ENCODE data around the gene GYPC.

DNA sequence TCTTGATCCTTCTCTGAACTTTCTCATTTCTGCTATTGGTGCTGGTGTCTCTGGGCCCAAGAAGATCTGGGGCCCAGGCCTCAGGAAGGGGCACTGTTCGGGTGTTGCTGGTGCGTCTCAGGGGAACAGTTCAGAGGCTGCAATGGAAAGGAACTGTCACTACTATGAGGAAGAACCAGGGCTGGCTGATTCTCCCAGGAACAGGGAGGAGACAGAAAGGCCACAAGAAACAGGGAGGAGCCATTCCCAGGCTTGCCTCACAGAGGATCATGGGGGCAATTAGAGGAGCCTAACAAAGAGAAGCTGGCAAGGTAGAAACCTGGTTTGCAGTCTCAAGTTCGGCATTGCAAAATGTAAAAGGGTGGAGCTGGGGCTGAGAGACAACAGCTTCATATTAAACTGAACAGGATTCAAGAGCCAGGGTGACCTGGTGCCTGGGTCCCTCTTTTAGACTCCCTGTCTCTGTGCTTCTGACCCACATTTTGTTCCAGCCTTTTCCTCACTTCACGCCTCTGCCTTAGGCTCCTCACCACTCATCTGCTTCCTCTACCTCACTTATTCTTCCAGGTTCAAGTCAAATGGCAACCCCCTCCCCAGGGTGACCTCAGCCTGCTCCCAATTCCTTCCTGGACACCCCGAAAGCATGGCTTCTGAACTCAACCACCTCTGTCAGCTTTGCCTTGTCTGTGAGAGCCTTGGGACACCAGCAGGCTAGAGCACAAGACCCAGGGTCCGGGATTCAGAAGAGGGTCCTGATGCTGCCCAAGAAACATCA is 58.4 kb downstream of the GYPC start:
- TF ChIP-seq ZNF274 (IDR thresholded peaks at IDR 0.05; ENCODE audit: low read depth, low read length): no peak
- TF ChIP-seq YY1 (IDR thresholded peaks at IDR 0.05; ENCODE audit: insufficient read depth, insufficient read length): no peak
